K562 (cell line): Measurements from ENCODE around the gene SPRR2E. TPM values are rescaled to one million over a fixed set of nuclear protein-coding genes. Genes with fewer than 3 reads are reported as not detected.

ENCODE experiments used
- ADNP ChIP-seq: fragments of 200-800 bp; sonication (Bioruptor generic); IDR thresholded peaks from 2 replicates; pipeline ENCODE4 v1.6.1; 2016; ENCODE audit warnings: missing genetic modification characterization, missing compliant biosample characterization
- ARID1B ChIP-seq: fragments of 450-650 bp; IDR thresholded peaks from 2 replicates; pipeline ENCODE4 v1.6.1; 2016; ENCODE audit warnings: antibody characterized with exemption, mild to moderate bottlenecking, inconsistent platforms
- BRD9 ChIP-seq: fragments of 450-650 bp; IDR thresholded peaks from 2 replicates; pipeline ENCODE4 v1.6.1; 2018; ENCODE audit warnings: low read depth; ENCODE audit not compliant: partially characterized antibody
- CBX3 ChIP-seq, 2 experiments: IDR thresholded peaks; 1 replicate in 1 of 2; 2 replicates in 1 of 2; pipeline ENCODE4 v1.6.1; 2012; ENCODE audit warnings: inconsistent platforms in 2 of 2, low read length in 2 of 2, borderline replicate concordance in 1 of 2, control low read depth in 1 of 2
- CGGBP1 ChIP-seq: fragments of 250-450 bp; sonication (Bioruptor Pico); IDR thresholded peaks from 2 replicates; pipeline ENCODE4 v1.9.0; 2021; ENCODE audit warnings: mild to moderate bottlenecking
- CREB3 ChIP-seq: fragments of 450-650 bp; conservative IDR thresholded peaks from 2 replicates; pipeline ENCODE4 v1.6.1; 2016; ENCODE audit warnings: missing genetic modification characterization, low read depth, mild to moderate bottlenecking, missing compliant biosample characterization, moderate library complexity
- GTF2E2 ChIP-seq: fragments of 200-800 bp; sonication (Bioruptor generic); IDR thresholded peaks from 2 replicates; pipeline ENCODE4 v1.6.1; 2016; ENCODE audit warnings: missing genetic modification characterization, missing compliant biosample characterization
- HDAC3 ChIP-seq: fragments of 450-650 bp; IDR thresholded peaks from 2 replicates; pipeline ENCODE4 v1.6.1; 2018; ENCODE audit warnings: borderline replicate concordance, mild to moderate bottlenecking, moderate library complexity; ENCODE audit not compliant: partially characterized antibody
- HNRNPK ChIP-seq: fragments of 200-400 bp; formaldehyde crosslinking; IDR thresholded peaks from one replicate; pipeline ENCODE4 v1.6.1; 2018; ENCODE audit warnings: mild to moderate bottlenecking, low read depth, low read length; ENCODE audit not compliant: poor library complexity, severe bottlenecking
- HSF4 ChIP-seq: fragments of 250-450 bp; sonication (Bioruptor Pico); IDR thresholded peaks from 2 replicates; pipeline ENCODE4 v2.1.2; 2022; ENCODE audit warnings: mild to moderate bottlenecking, moderate library complexity, borderline replicate concordance
- KLF1 ChIP-seq: fragments of 450-650 bp; IDR thresholded peaks from 2 replicates; pipeline ENCODE4 v1.6.1; 2016; ENCODE audit warnings: missing genetic modification characterization, missing compliant biosample characterization
- MIER1 ChIP-seq: fragments of 450-650 bp; IDR thresholded peaks from 2 replicates; pipeline ENCODE4 v1.6.1; 2016; ENCODE audit warnings: antibody characterized with exemption, mild to moderate bottlenecking, low read depth
- NR4A1 ChIP-seq, 2 experiments: fragments of 250-450 bp in 1 of 2; fragments of 450-650 bp in 1 of 2; sonication (Bioruptor Pico) in 1 of 2; IDR thresholded peaks; 2 replicates each; pipeline versions ENCODE4 v1.4.0 to v1.6.1; 2016 to 2020; ENCODE audit warnings: mild to moderate bottlenecking in 2 of 2, missing compliant biosample characterization in 1 of 2, missing genetic modification characterization in 1 of 2, moderate library complexity in 1 of 2
- PCBP1 ChIP-seq: fragments of 200-400 bp; formaldehyde crosslinking; IDR thresholded peaks from 2 replicates; pipeline ENCODE4 v1.6.1; 2018; ENCODE audit warnings: mild to moderate bottlenecking, low read depth, low read length; ENCODE audit not compliant: poor library complexity, severe bottlenecking
- SFPQ ChIP-seq: fragments of 200-400 bp; formaldehyde crosslinking; IDR thresholded peaks from 2 replicates; pipeline ENCODE4 v1.6.1; 2017; ENCODE audit warnings: mild to moderate bottlenecking, low read depth, low read length, moderate library complexity
- ZNF175 ChIP-seq: fragments of 200-800 bp; sonication (Bioruptor generic); IDR thresholded peaks from 2 replicates; pipeline ENCODE4 v1.6.1; 2016; ENCODE audit warnings: low read depth, mild to moderate bottlenecking, missing genetic modification characterization, missing compliant biosample characterization
- ZNF280A ChIP-seq: fragments of 450-650 bp; IDR thresholded peaks from 2 replicates; pipeline ENCODE4 v1.6.1; 2018; ENCODE audit warnings: mild to moderate bottlenecking, low read depth; ENCODE audit not compliant: partially characterized antibody
- ZNF655 ChIP-seq: fragments of 250-450 bp; sonication (Bioruptor Pico); IDR thresholded peaks from 2 replicates; pipeline ENCODE4 v1.5.0; 2021
- ZNF764 ChIP-seq: fragments of 250-450 bp; sonication (Bioruptor Pico); IDR thresholded peaks from 2 replicates; pipeline ENCODE4 v1.4.0; 2020; ENCODE audit warnings: low read depth, mild to moderate bottlenecking, moderate library complexity
- polyA plus RNA-seq, 8 experiments: library from polyadenylated mRNA; depleted of rRNA in 4 of 8; stranded (reverse) in 5 of 8; unstranded in 3 of 8; fragments of >200 nt; fragmentation: Nextera tagmentation in 2 of 8; fragmentation: Illumina TruSeq in 1 of 8; extraction: Ambion mirVana in 2 of 8; extraction: Trizol in 1 of 8; gene quantifications; 2 replicates each; pipeline versions ENCODE4 v1.2.1 to v1.2.3, GENCODE V29; 2011 to 2014; ENCODE audit warnings: inconsistent platforms in 1 of 8, missing spikeins in 1 of 8
- total RNA-seq, 7 experiments: library from RNA; depleted of rRNA in 6 of 7; stranded (reverse); fragments of >200 nt in 6 of 7; fragmentation: Illumina TruSeq in 2 of 7; extraction: Trizol in 2 of 7; gene quantifications; 2 replicates each; pipeline versions ENCODE4 v1.2.1 to v1.2.3, GENCODE V29; 2011 to 2021; ENCODE audit warnings: low replicate concordance in 1 of 7

The SPRR2E gene
- total and polyA plus RNA-seq, 9 of the 15 experiments (the other 6 are each of a cell fraction or from before 2014, with no cell fraction given), result not detected

GRCh38 chr1:153058826-153059784 lies 35.2 kb downstream of the SPRR2E start (continued):
- peak; percentile 99 for TF ChIP-seq ARID1B
- peak; percentile 50 for TF ChIP-seq HDAC3
- TF ChIP-seq GTF2E2 (tag), result no peak
- TF ChIP-seq ZNF764 (CRISPR knock-in tag), result no peak
- no peak for TF ChIP-seq ZNF655 (CRISPR knock-in tag)
- no peak for TF ChIP-seq KLF1 (tag)
- TF ChIP-seq BRD9, result no peak
- TF ChIP-seq CBX3 (IDR thresholded peaks at IDR 0.05; ENCODE audit: borderline replicate concordance in 1 of 2, low read length in 2 of 2), result peak in 1 of 2 experiments; percentile 74; a peak in 2 of 3 replicates
- no peak for TF ChIP-seq NR4A1 (CRISPR knock-in tag; IDR thresholded peaks at IDR 0.05)
- no peak for TF ChIP-seq NR4A1 (tag; IDR thresholded peaks at IDR 0.05)
- TF ChIP-seq HSF4 (CRISPR knock-in tag), result no peak
- 0 out of 2 replicates have a peak, but pooled peaks have one; percentile 33 for TF ChIP-seq ADNP
- no peak for TF ChIP-seq CREB3 (tag)
- TF ChIP-seq SFPQ, result no peak
- TF ChIP-seq ZNF280A, result no peak
- no peak for TF ChIP-seq HNRNPK
- TF ChIP-seq PCBP1, result no peak
- TF ChIP-seq MIER1, result peak; percentile 77
- no peak for TF ChIP-seq CGGBP1
- 0 out of 2 replicates have a peak, but pooled peaks have one; percentile 63 for TF ChIP-seq ZNF175
